Measurements from ENCODE around the gene UNC5A.

- TF ChIP-seq TAF1 (IDR thresholded peaks at IDR 0.05; ENCODE audit: low read depth) = no peak
- TF ChIP-seq YY1 (IDR thresholded peaks at IDR 0.05; ENCODE audit: low read depth) = no peak
- TF ChIP-seq TEAD4 (IDR thresholded peaks at IDR 0.05) = no peak
- TF ChIP-seq REST (IDR thresholded peaks at IDR 0.05; ENCODE audit: low read depth) = no peak
- TF ChIP-seq EGR1 (IDR thresholded peaks at IDR 0.05) = no peak
- no peak for TF ChIP-seq TCF12 (IDR thresholded peaks at IDR 0.05; ENCODE audit: low read depth)
- TF ChIP-seq EP300 (IDR thresholded peaks at IDR 0.05; ENCODE audit: borderline replicate concordance) = no peak
- TF ChIP-seq MAX (IDR thresholded peaks at IDR 0.05) = no peak
- TF ChIP-seq ZBTB7A (IDR thresholded peaks at IDR 0.05; ENCODE audit: low read depth) = no peak
- no peak for TF ChIP-seq CREB1 (IDR thresholded peaks at IDR 0.05; ENCODE audit: low read depth)
- TF ChIP-seq RAD21 (IDR thresholded peaks at IDR 0.05; ENCODE audit: low read depth) = no peak
- TF ChIP-seq CEBPB (IDR thresholded peaks at IDR 0.05) = no peak
- TF ChIP-seq FOXM1 (IDR thresholded peaks at IDR 0.05; ENCODE audit: borderline replicate concordance, low read depth) = no peak
These were observed 47.9 kb upstream of the UNC5A start for GRCh38 chr5:176762489-176762888.

All from Ishikawa (cell line).